Measurements from ENCODE around the gene RMDN2.
A peak's percentile ranks its signal among the peaks of the same experiment; 100 is the strongest.

Gene RMDN2

GRCh38 chr2:38032946-38033345, 107.9 kb downstream of the RMDN2 start:
- H3K4me3 ChIP-seq (ENCODE audit: low read depth, low read length), result no peak overlapping the region
- TF ChIP-seq CTCF (IDR thresholded peaks at IDR 0.05; ENCODE audit: borderline replicate concordance, insufficient read depth, low read depth, low read length), result no peak

DNA sequence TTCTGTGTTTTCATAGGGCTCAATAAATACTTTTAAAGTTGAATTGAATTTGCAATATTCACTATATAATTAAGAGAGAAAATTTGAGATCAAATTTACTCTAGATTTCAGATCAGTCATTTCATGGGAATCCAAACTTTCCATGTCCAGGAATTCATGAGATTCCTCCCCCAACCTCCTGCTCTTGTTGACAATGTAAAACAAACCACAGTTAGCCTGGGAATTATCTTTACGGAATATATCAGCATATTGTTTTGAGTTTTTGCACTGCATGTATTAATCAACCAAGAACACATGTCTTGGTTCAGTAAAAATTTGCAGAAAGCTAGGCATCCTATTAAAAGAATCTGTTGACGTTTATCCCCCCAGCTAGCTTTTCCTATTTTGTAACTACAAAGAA, 108.6 kb downstream of the RMDN2 start:
- TF ChIP-seq CTCF (IDR thresholded peaks at IDR 0.05; ENCODE audit: borderline replicate concordance, insufficient read depth, low read depth, low read length), result no peak
- H3K4me3 ChIP-seq (ENCODE audit: low read depth, low read length), result no peak overlapping the region

DNA sequence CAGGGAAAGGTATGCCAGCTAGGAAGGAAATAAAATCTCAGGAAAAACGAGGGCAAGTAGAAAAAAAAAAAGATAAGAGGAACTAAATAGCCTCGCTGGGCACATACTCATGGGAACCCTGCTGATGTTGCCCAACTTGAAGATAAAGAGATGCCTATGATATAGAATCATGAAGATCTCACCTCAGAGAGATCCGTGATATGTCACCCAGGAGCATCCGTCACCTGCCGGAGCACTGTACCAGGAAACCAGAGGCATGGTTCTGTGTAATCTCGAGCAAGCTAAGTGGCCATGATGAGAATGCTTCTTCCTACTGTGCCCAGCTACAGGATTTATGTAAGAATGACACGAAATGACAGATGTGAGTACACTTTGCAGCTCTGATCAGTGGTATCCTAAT, 110.9 kb downstream of the RMDN2 start:
- no peak for TF ChIP-seq CTCF (IDR thresholded peaks at IDR 0.05; ENCODE audit: borderline replicate concordance, insufficient read depth, low read depth, low read length)
- no peak overlapping the region for H3K4me3 ChIP-seq (ENCODE audit: low read depth, low read length)

DNA sequence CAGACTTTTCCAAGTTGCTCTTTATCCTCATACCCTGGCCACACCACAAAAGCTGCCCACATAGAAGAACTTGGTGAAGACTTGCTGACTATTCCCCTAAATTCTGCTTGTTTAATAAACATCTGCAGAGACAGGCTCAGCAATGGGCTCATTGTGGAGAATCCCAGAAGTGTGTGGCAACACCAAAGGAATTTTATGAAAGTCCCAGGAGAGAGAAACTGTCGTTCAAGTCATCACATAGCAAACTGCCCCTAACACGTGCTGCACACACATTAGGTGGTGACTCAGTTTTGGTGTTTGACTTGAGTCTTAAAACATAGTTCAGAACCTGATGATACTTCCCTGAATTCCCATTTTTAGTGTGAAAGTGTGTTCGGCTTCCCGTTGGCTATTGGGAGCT, 112.2 kb downstream of the RMDN2 start:
- no peak overlapping the region for H3K4me3 ChIP-seq (ENCODE audit: low read depth, low read length)

DNA sequence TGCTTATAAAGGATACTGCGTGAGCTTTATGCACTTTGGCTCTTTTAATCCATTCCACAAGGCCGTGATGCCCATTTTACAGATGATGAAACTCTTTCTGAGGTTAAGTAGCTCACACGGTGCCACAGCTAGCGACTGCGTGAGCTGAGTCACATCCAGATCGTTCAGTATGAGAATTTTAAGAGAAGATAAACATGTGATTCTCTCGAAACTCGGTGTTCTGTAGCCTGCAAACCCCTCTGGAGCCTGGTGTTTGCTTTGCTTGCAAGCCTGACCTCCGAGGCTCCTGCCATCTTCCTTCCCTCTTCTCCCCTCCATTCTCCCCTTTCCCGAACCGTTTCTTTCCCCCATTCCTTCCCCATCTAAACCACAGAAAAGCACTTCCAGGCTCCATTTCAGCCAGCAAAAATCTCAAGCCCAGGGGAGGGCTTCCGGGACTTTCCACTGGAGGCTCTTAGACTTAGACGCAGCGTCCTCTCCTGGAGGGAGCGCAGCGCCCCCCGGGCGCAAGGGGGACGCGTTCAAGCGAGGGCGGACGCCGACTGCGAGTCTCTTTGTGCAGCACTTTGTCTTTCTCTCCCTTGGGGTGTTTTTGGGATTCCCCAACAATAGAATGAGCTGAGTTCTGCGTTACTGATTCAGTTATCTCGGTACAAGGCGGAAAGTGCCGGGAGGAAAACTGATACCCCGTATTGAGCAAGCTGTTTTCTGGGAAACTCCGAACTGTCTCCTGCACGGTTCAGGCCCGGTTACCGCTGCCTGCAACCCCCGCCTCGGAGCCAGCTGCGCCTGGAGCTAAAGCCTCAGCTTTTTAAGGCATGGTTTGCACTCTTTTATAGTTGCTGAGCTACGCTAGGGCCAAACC, 112.9 kb downstream of the RMDN2 start:
- TF ChIP-seq CTCF (IDR thresholded peaks at IDR 0.05; ENCODE audit: borderline replicate concordance, insufficient read depth, low read depth, low read length), result peak; percentile 60
- H3K4me3 ChIP-seq (ENCODE audit: low read depth, low read length), result peak overlapping the region; percentile 42

More for the DNA sequence above, 112.2 kb downstream of the RMDN2 start:
- no peak for TF ChIP-seq CTCF (IDR thresholded peaks at IDR 0.05; ENCODE audit: borderline replicate concordance, insufficient read depth, low read depth, low read length)

- H3K4me3 ChIP-seq (ENCODE audit: low read depth, low read length), result peak overlapping the region; percentile 42
- TF ChIP-seq CTCF (IDR thresholded peaks at IDR 0.05; ENCODE audit: borderline replicate concordance, insufficient read depth, low read depth, low read length), result no peak
Measured at GRCh38 chr2:38038682-38039081, 113.6 kb downstream of the RMDN2 start.
